Stimulated activated CD4-positive, alpha-beta T cell treated with anti-CD3 and anti-CD28 coated beads, TNF-alpha, amount 100 ng/mL, for 4 hours (primary cell): ENCODE data around the gene VTCN1.
"Not testable (repeated sequence)": the region's sequence is repeated elsewhere in the genome, so short reads cannot be mapped to it uniquely, and the experiment has no call there.

Experiments used
- DNase-seq, 3 experiments: peaks; one replicate each; pipeline ENCODE4 v3.0.0-alpha.2; 2020; ENCODE audit warnings: low read depth in 3 of 3

VTCN1 gene

DNA sequence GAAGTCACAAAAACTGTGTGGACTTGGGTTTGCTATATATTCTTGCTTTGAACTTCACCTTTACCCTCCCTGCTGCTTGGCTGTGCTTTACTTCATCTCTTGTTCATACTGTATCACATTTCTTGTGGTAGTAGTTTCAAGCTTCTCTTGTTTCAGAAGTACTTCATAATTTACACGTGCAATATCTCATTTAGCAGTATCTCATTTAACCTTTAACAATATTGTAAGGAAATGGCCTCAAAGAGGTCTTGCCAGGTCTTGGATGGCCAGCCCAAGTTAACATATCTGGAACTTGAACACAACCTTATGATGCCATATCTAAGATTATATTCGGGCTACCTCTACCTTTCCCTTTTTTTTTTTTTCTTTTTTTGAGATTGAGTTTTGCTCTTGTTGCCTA lies 87.5 kb downstream of the VTCN1 start:
- no peak for DNase-seq

DNA sequence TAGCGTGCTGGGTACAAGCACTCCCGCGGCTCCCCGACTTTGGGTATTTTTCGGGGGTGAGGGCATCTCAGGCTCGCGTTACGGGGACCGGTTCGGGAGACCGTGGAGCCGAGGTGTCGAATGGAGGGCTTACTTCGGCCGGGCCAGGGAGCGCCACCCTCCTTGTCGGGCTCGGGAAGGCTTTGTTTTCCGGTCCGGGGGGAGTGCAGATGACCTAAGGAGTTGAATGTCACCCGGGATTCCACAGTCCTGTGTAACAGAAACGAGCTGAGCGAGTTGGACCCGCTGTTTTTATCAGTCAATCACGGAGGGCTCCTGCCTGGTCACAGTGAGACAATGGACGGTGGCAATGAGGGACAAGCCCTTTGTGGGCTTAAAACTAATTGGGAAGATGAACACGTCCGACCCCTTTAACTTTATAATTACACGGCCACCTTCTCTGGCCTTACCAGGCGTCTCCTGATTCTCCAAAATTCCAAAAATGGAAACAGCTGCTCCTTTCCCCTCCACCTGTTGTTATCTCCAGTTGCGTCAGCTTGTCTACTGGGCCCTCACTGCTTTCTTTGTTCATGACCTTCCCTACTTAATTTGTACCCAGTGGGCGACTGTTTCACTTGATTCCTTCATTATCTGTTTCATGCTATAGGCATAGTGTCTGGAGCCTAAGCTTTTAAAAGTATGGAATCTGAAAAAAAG lies 88.2 kb downstream of the VTCN1 start:
- no peak for DNase-seq

DNA sequence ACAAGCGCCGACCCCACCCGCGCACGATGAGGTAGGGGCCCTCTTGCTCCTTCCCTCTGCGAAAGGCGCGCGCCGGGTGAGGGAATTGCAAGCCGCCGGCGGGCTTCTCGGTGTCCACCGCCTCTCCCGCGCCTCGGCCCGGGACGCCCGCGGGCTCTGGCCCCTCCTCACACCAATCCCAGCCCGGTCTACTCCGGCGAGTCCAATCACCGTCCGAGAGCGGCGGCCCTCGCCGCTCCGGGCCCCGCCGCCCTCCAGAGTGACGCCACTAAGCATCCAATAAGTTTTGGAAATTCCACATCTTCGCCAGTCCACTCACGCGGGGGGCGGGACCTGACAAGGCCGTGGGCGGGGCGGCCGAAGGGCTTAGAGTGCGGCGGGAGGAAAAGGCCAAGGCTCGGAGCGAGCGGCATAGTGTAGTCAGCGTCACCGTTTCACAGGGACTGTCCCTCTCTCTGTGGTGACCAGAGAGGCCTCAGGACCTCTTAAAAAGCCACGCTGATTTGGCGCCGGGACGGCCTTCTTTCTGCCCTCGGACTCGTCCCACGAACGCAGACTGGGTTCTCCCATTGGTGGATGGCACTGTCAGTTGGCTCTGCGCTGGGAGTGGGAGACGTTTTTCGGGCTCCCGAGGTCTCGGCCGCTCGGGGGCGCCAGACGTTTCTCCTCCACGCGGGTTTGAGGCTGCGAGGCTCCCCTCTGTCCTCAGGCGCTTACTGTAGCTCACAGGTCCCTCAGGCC lies 89.0 kb downstream of the VTCN1 start, which contains the start of gene TRIM45:
Gene TRIM45 (minus strand): TSS at position 161 of the 741 bp plus-strand sequence. CDS start 548 bp downstream, outside the sequence.
- DNase-seq: peak; percentile 62 to 79 (median 72)

DNA sequence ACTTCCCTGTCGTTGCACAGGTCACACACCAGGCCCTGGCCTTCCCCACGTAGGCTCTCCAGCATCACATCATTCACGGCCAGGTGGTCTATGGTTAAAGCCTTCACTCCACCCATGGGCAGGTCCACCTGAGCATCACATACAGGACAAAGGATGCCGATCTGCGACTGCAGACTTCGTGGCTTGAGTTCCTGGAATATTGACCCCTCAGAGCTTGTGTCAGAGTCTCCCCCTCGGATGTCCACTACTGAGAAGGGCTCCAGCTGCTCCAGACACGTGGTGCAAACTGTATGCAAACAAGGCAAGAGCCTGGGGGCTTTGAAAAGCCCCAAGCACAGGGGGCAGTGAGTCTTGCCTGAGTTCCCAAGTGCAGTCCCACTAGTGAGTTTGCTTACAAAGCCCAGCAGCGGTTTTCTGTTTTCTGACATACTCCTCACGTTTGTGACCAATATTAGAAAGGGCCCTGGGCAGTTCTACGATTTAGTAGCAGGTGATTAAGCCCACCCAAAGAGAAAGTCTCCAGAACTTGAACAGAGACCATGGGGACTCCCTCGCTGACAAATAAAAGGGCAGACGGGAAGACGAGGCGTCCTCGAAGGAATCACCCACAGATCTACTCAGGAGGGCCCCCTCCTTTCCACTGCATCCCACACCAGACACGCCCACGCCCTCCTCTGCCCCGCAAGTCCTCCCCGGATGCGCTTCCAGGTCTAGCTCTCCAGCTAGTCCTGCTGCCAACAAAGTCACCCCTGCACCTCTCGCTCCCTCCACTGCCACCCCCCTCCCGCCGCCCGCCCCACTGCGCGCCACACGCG lies 89.7 kb downstream of the VTCN1 start:
- no peak for DNase-seq

DNA sequence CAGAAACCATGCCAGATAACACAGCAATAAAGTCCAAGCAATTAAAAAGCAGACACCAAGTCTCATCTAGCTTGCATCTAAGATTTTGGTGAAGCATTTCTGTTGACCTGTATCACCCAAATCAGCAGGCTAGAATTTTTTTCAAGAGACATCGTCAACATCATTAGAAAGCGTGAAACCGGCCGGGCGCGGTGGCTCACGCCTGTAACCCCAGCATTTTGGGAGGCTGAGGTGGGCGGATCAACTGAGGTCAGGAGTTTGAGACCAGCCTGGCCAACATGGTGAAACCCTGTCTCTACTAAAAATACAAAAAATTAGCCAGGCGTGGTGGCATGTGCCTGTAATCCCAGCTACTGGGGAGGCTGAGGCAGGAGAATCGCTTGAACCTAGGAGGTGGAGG lies 91.6 kb downstream of the VTCN1 start:
- not testable (repeated sequence) for DNase-seq

DNA sequence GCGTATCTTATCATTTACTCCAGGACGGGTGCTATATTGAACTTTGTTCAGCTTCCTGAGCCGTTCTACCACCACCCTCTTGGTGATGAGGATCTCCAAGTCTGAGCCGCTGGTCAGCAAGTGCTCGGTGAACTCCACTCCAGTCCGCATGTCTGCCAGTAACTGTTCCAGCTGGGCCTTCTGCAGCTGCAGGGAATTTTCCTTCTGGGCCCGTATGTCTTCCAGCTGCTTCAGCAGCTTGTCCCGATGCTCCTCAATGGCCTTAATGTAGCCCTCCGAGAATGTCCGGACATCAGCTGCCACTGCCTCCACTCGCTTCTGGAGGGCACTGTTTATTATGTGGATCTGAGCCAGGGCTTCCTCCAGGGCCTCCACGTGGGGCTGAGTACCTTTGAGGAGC lies 92.6 kb downstream of the VTCN1 start:
- no peak for DNase-seq

DNA sequence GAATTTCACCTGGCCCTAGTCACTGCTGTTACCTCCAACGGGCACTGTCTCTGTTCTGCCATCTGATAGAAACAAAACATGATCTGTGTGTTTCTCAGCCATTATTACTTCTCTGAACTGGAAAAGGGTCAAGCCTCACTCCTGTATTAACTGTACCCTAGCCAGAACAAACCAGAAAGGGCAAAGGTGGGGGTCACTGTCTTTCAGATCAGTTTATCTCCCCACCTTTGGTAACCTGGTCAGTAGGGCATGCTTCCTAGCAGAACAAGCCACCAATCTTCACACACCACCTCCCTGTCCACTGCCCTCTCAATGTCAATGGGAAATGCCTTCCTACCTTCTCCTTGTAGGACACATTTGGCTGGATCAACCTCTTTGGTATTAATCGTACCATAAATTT lies 93.0 kb downstream of the VTCN1 start:
- no peak for DNase-seq

DNA sequence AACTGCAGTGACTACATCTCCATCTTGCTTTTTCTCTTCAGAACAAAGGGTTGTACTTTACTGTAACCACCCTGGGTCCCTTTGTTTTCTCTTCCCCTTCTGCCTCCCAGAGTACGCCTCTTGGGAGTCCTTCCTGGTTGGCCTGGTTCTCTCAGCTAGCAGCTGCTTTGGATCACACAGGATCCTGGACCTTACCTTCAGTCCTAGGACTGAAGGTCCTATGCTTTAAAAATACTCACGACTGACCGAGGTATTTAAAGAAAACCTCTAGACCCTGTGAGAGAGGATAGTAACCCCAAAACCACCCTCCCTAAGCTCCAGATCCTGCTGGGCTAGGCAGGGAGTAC lies 94.0 kb downstream of the VTCN1 start:
- no peak for DNase-seq

DNA sequence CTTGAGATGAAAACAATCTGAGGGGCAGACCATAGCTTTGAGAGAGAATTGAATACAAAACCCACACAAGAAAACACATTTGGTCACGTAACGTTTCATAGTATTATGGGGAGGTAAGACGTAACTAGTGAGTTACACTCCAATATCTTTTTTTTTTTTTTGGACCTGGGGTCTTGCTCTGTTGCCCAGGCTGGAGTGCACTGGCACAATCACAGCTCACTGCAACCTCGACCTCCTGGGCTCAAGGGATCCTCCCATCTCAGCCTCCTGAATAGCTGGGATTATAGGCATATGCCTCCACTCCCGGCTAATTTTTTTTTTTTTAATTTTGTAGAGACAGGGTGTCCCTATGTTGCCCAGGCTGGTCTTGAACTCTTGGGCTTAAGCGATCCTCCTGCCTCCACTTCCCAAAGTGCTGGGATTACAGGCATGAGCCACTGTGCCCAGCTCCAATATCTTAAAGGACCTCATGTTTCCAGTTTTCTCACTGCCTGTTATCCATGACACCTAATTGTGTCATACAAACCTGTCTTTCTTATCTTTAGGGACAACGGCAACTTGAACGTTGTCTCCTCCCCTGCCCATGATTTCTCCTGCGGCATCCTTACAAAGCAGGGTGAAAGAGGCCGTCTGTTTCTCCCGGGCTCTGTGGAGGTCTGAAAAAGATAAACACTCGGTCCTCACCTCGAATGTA lies 94.5 kb downstream of the VTCN1 start:
- no peak for DNase-seq

DNA sequence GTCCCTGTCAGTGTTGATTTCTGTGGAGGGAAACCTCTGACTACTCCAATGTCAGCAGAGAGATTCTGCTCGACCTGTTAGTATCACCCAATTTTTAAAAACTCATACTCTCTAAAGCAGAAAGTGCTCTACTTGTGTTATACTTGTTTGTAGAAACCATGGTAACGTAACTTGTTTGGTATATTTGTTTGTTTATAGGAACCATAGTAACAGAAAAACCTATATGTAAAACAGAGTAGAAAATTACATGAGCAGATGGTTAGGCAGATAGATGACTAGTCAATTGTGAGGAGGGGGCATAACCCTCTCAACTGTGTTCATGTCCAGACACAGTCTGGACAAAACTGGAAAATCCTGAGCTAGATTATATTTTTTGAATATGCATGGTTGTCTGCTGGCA lies 95.8 kb downstream of the VTCN1 start:
- no peak for DNase-seq

DNA sequence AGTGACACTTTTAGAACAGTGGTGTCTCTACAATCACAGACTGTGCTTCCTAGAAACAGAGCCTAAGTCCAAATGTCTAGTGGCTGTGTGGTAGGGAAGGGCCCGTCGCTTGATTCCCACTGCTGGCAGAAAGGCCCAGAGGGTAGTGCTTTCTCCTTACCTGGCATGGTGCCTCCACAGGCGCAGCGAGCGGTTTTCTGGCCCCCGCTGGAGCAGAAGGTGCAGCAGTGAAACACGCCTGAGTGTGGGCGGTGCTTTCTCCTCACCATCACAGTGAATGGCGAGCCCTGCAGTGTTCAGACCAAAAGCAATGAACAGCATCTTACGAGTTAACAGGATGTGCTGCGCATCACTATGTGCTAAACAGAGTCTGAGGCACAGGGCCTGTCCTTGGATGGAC lies 97.5 kb downstream of the VTCN1 start:
- DNase-seq: no peak

DNA sequence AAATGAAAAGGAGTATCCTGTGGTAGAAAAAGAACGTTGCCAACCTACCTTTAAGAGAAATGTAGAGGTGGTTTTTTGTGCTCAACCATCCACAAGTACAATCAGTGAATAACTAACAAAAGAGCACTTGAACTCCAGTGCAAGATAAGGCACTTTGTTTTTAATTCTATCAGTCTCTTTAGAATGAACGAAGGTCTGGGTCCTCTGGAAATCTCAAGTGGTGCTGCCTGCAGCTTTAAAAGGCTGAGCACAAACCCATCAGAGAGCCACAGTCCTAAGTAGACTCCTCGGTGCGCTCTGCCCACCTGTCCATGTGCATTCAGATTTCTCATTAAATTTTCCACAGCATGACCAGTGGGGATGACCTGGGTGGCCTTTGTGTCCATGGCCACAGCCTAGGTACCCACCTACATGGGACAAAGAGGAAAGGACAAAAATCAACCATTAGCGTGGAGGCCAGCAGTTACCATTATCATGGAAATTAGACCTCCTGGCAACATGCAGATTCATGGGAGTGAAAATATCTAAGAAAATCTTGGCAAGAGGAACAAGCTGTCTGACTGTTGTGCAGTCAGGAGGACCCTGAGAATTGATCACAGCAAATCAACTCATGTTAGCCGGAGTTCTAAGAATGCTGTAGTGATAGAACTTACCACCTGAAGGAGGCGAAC lies 98.5 kb downstream of the VTCN1 start:
- DNase-seq: no peak

DNA sequence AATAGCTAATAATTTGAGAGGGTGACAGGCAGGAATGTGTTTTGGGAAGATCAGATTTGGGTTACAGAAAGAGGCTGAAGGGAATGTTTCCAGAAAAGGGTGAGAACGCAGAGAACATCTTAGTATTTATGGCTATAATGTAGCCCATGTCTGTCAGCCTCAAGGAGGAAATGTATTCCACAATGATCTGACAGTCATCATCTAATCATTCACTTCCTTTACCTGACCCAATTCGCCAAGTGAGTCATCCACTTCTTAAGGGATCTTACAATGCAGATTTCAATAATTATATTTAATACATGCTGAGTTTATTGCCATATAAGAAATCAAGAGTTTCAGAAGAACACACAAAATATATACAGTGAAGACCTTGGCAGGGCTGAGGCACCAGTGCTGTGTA lies 100.0 kb downstream of the VTCN1 start:
- DNase-seq: no peak

DNA sequence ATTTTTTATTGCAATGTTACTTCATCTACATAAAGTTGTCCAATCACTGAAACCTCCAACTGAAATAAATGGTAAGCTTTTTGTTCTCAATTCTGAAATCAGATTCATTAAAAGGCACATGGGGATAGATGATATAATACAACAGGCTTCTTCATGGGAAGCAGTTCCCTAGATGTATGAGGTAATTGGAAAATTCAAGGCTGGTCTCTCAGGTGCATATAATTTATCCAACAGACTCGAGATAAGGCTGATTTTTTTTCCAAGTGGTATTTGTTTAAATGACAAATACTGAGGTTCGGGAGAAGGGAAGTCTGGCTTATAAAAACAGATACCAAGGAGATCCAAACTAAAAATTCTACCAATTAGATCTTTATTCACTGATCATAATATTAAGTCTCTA lies 103.4 kb downstream of the VTCN1 start:
- no peak for DNase-seq

DNA sequence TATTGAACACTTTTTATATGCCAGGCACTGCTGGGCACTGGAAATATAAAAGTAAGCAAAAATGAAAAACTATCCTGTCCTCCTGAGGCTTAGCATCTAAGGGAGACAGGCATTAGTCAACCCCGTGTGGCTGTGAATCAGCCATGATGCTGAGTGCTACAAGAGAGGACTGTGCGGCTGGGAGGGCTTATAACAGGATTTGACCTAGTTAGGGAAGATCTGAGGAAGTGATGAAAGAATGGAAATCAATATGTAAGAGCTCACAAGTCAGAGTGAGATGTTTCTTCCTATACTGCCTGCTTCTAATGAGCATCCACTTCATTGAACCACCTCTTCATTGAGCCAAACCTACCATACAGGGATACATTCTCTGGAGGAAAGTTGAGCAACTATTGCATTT lies 104.2 kb downstream of the VTCN1 start:
- DNase-seq: peak in 1 of 3 experiments; percentile 5

DNA sequence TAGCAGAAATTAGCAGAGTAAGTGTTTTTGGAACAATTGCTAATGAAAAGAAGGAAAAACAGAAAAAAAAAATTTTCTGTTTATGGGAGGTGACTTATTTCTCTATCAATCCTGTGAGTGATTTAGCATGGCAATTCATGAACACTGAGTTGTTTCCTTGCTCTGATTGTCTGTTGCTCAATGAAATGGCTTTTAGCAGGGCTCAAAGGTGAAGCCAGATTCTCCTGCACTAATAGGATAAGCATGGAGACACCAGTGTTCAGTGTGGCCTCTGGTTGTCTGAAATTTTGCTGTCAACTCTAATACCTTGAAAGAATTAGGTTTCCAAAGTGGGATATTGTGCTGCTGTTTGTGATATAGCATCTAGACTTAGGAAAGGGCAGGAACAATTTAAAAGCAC lies 105.0 kb downstream of the VTCN1 start:
- no peak for DNase-seq

DNA sequence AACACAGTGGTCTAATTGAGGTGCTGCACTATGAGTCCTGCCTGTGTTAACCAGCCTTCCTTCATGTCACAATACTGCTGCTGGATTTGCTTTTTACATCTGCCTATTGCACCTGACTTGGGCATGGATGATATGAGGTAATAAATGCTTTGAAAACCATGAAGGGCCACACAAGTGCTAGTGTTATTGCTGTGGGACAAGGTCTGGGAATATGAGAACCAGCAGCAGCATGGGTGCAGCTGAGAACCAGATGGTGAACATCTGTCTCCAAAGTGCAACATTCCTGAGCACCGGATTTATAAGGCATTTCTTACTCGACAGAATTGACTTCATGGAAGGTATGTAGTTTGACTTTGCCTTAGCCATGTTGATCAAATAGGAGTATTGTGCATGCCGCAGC lies 105.7 kb downstream of the VTCN1 start:
- no peak for DNase-seq

DNA sequence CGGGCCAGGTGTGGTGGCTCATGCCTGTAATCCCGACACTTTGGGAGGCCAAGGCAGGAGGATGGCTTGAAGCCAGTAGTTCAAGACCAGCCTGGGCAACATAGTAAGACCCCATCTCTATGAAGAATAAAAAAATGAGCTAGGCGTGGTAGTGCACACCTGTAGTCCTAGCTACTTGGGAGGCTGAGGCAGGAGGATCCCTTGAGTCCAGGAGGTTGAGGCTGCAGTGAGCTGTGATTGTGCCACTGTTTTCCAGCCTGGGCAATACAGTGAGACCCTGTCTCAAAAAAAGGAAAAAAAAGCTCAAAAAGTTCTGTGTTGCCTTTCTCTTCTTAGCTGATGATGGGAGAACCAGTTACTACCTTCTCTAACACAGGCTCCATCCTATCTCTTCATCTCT lies 108.9 kb downstream of the VTCN1 start:
- not testable (repeated sequence) for DNase-seq

DNA sequence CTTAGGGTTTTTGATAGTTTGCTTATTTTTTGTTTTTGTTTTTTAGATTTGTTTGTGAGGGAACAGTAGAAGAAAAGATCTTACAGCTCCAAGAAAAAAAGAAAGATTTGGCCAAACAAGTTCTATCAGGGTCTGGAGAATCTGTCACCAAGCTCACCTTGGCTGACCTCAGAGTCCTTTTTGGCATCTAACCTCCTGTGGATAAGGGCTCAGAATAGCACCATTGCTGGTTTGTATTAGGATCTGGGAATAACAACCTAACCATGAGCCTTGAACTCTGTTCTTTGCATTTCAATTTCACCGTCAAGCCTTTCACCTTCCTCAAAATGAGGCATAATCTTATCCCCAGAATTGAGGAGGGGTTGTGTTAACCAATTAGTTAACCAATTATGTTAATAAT lies 109.4 kb downstream of the VTCN1 start:
- no peak for DNase-seq

DNA sequence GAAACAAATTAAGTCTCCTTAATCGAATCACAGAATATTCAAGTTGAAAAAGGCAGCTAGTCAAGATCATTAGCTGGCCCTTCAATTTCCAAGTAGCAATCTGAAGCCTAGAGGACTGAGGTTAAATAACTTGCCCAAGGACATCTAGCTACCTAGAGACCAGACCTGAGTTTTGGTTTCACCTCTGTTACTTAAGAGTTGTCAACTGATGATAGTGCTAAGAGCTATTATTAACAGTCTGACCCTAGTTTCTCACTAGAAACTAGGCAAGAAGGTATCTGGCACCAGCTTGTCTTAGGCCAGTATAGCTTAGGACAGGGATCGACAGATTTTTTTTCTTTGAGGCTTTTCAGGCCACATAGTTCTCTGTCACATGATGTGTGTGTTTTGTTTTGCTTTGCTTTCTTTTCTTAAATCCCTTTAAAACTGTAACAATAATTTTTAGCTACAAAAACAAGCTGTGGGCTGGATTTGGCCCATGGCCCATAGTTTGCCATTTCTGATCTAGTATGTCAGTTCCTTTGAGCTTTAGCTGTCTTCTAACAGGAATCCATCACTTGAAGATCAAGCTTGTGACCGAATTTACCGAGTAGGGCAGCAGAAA lies 112.3 kb downstream of the VTCN1 start:
- no peak for DNase-seq

DNA sequence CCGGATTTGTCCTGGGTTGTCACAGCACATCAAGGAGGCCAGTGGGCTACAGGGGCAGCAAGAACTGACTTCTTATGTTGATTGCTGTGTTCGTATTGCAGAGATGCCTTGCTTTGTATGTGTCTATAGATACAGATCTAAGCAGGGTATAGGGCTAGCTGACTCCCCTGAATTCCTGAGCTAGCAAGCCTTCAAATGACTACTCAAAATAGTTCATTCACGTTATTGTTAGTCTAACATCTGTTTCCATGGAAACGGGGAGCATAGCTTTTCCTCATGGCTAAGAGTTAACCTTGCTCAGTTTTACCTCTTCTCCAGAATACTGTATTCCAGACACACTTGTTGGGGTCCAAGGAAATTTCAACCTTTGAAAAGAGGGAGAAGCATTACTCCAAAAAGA lies 113.3 kb downstream of the VTCN1 start:
- DNase-seq: no peak
